Gastroesophageal sphincter (tissue), 3 donors: ENCODE results near the gene S1PR5.

Source experiments
- EP300 ChIP-seq: sonication (generic); formaldehyde crosslinking; IDR thresholded peaks from one replicate; pipeline ENCODE4 v1.6.1; 2017; ENCODE audit warnings: antibody characterized with exemption, mild to moderate bottlenecking
- POLR2A ChIP-seq, 2 donors: fragments of 450-650 bp; IDR thresholded peaks; one replicate each; pipeline ENCODE4 v1.6.1; 2017; ENCODE audit warnings: antibody characterized with exemption in 2 of 2, mild to moderate bottlenecking in 2 of 2, moderate library complexity in 1 of 2
- POLR2AphosphoS5 ChIP-seq: sonication (generic); formaldehyde crosslinking; IDR thresholded peaks from one replicate; pipeline ENCODE4 v1.6.1; 2017; ENCODE audit warnings: antibody characterized with exemption
- TF ChIP-seq, protein P1 (sequence below), 4 experiments: fragments of 200-600 bp in 2 of 4; fragments of 450-650 bp in 2 of 4; sonication (generic) in 1 of 4; IDR thresholded peaks; one replicate each; pipeline ENCODE4 v1.5.1; 2017 to 2019; ENCODE audit warnings: antibody characterized with exemption in 4 of 4, mild to moderate bottlenecking in 2 of 4, moderate library complexity in 2 of 4

DNA sequence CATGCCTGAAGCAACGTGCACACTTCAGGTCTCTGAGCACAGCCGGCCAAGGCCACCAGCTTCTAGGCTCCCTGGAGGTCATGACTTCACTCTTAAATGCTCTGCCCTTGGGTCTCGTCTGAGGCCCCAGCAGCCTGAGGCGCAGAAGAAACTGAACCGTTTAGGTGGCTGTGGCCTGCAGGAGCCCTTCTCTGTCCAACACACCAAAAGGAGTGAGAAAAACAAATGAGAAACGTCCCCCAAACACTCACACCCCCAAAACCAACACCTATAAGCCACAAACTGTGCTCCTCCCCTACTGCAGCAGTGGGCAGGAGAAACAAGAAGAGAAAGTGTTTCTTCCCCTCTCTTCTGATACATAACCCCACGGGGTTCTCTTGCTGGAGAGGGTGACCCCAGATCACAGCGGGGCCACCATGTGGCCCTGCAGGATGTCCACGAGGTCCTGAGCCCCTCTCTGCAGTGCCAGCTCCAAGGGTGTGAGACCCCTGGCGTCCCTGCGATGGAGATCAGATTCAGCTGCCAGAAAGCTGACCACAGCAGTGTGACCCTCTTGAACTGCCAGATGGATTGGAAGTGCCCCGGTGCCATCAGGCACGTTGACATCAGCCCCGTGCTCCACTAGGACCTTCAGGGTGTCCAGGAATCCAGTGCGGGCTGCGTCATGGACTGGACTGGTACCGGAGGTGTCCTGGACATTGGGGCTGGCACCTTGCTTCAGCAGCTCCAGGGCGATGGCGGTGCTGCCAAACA, 49.6 kb upstream of the S1PR5 start:
- TF ChIP-seq, protein P1, sequence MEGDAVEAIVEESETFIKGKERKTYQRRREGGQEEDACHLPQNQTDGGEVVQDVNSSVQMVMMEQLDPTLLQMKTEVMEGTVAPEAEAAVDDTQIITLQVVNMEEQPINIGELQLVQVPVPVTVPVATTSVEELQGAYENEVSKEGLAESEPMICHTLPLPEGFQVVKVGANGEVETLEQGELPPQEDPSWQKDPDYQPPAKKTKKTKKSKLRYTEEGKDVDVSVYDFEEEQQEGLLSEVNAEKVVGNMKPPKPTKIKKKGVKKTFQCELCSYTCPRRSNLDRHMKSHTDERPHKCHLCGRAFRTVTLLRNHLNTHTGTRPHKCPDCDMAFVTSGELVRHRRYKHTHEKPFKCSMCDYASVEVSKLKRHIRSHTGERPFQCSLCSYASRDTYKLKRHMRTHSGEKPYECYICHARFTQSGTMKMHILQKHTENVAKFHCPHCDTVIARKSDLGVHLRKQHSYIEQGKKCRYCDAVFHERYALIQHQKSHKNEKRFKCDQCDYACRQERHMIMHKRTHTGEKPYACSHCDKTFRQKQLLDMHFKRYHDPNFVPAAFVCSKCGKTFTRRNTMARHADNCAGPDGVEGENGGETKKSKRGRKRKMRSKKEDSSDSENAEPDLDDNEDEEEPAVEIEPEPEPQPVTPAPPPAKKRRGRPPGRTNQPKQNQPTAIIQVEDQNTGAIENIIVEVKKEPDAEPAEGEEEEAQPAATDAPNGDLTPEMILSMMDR (IDR thresholded peaks at IDR 0.05) = no peak
- TF ChIP-seq POLR2A (IDR thresholded peaks at IDR 0.05) (no peak), POLR2AphosphoS5 (no peak), EP300 (no peak)
